ENCODE measurements around the gene CLDN24. TPM values are rescaled to one million over a fixed set of nuclear protein-coding genes. Genes with fewer than 3 reads are reported as not detected.

CLDN24 gene
- total and polyA plus RNA-seq, 4 donors, result 0.08 TPM; not detected in 3

DNA sequence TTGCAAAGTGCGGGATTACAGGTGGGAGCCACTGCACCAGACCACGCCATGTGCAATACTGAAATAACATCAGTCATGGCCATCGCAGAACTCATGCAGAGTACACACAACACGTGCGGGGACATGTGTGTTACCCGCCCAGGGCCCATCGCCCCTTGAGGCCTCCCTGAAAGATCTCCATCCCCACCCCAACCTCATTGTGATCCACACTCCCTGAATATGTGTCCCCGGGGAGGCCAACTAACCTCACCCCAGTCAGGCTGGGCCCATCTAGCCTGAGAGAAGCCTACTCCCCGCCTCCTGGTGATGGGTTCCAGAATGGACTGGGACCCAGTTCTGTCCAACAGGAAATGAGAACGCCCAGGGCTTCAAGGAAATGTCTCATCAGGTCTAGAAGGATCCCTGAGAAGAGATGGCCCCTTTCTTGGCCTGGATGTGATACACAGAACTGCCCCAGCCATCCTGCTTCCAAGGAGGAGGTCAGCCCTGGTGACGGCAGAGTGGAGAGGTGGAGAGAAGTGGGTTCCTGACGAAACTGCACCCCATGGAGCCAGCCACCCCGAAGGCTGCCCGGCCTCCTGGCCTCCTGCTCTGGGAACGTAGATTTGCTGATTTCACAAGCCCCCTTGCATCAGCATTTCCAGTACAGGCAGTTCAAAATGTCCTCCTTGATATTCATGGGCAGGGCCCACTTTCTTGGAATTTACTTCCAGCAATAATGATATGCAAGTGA is 22.5 kb upstream of the CLDN24 start:
- Histone ChIP-seq H3K4me3 (no peak overlapping the region), H3K27me3 (ENCODE audit: control insufficient read depth in 3 of 3, insufficient read depth in 3 of 3, low read length in 2 of 3) (no peaks in the 10 kb centered on the region), H3K9me3 (ENCODE audit: control insufficient read depth in 4 of 4, insufficient read depth in 3 of 4, low read length in 3 of 4) (peaks cover 0 to 1% (median 0%) of the 10 kb centered on the region in 4 donors), H3K9ac (ENCODE audit: insufficient read depth in 1 of 2, low read length in 2 of 2) (no peak overlapping the region), H3K36me3 (ENCODE audit: control insufficient read depth in 4 of 4, insufficient read depth in 4 of 4, low read length in 4 of 4) (no peaks in the 10 kb centered on the region), H3K4me1 (ENCODE audit: control insufficient read depth in 5 of 5, insufficient read depth in 5 of 5, low read length in 5 of 5) (peaks cover 0 to 6% (median 0%) of the 10 kb centered on the region in 5 donors), H3K27ac (ENCODE audit: low read depth in 1 of 2, low read length in 1 of 2) (no peak overlapping the region)
- WGBS, 2 donors, result 79 to 90% methylated on average over 15 of the region's 15 CpGs
- DNase-seq (peak in 1 of 3 donors; percentile 1), ATAC-seq (ENCODE audit: insufficient read depth, low FRiP score) (no peak)
- TF ChIP-seq, protein P1, sequence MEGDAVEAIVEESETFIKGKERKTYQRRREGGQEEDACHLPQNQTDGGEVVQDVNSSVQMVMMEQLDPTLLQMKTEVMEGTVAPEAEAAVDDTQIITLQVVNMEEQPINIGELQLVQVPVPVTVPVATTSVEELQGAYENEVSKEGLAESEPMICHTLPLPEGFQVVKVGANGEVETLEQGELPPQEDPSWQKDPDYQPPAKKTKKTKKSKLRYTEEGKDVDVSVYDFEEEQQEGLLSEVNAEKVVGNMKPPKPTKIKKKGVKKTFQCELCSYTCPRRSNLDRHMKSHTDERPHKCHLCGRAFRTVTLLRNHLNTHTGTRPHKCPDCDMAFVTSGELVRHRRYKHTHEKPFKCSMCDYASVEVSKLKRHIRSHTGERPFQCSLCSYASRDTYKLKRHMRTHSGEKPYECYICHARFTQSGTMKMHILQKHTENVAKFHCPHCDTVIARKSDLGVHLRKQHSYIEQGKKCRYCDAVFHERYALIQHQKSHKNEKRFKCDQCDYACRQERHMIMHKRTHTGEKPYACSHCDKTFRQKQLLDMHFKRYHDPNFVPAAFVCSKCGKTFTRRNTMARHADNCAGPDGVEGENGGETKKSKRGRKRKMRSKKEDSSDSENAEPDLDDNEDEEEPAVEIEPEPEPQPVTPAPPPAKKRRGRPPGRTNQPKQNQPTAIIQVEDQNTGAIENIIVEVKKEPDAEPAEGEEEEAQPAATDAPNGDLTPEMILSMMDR (IDR thresholded peaks at IDR 0.05; ENCODE audit: control extremely low read depth, extremely low read depth), result no peak

DNA sequence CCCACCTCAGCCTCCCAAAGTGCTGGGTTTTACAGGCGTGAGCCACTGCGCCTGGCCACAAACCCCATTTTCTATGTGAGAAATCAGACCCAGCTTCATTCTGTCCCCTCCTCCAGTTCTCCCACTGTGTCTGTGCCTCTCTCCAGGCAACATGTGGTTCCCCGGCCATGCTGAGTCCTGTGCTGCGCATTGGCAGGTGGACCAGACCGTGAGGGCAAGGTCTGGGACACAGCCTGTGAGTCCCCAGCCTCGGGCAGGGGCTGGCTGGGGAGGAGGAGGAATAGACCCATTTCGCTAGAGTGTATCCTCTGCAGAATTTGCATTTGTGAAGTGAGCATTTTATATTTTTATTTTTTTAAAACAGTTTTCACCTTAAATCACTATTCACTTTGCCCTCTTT is 21.5 kb upstream of the CLDN24 start:
- 96 to 98% methylated on average over 7 of the region's 7 CpGs for WGBS, 2 donors
- Histone ChIP-seq H3K27ac (ENCODE audit: low read depth in 1 of 2, low read length in 1 of 2) (no peak overlapping the region), H3K9ac (ENCODE audit: insufficient read depth in 1 of 2, low read length in 2 of 2) (no peak overlapping the region), H3K4me3 (no peak overlapping the region), H3K27me3 (ENCODE audit: control insufficient read depth in 3 of 3, insufficient read depth in 3 of 3, low read length in 2 of 3) (no peaks in the 10 kb centered on the region), H3K36me3 (ENCODE audit: control insufficient read depth in 4 of 4, insufficient read depth in 4 of 4, low read length in 4 of 4) (no peaks in the 10 kb centered on the region), H3K9me3 (ENCODE audit: control insufficient read depth in 4 of 4, insufficient read depth in 3 of 4, low read length in 3 of 4) (peaks cover 0 to 1% (median 0%) of the 10 kb centered on the region in 4 donors), H3K4me1 (ENCODE audit: control insufficient read depth in 5 of 5, insufficient read depth in 5 of 5, low read length in 5 of 5) (peaks cover 0 to 6% (median 0%) of the 10 kb centered on the region in 5 donors)
- ATAC-seq (ENCODE audit: insufficient read depth, low FRiP score) (no peak), DNase-seq (no peak)
- TF ChIP-seq, protein P1 (IDR thresholded peaks at IDR 0.05; ENCODE audit: control extremely low read depth, extremely low read depth), result no peak

GRCh38 chr4:183342541-183343533 is 20.6 kb upstream of the CLDN24 start:
- Histone ChIP-seq H3K36me3 (ENCODE audit: control insufficient read depth in 4 of 4, insufficient read depth in 4 of 4, low read length in 4 of 4) (no peaks in the 10 kb centered on the region), H3K9me3 (ENCODE audit: control insufficient read depth in 4 of 4, insufficient read depth in 3 of 4, low read length in 3 of 4) (no peaks in the 10 kb centered on the region), H3K27me3 (ENCODE audit: control insufficient read depth in 3 of 3, insufficient read depth in 3 of 3, low read length in 2 of 3) (no peaks in the 10 kb centered on the region), H3K27ac (ENCODE audit: low read depth in 1 of 2, low read length in 1 of 2) (no peak overlapping the region), H3K9ac (ENCODE audit: insufficient read depth in 1 of 2, low read length in 2 of 2) (no peak overlapping the region), H3K4me1 (ENCODE audit: control insufficient read depth in 5 of 5, insufficient read depth in 5 of 5, low read length in 5 of 5) (peaks cover 0 to 6% (median 0%) of the 10 kb centered on the region in 5 donors), H3K4me3 (no peak overlapping the region)
- DNase-seq (peak; percentile 34 to 66 (median 53)), ATAC-seq (ENCODE audit: insufficient read depth, low FRiP score) (no peak)
- WGBS, 2 donors, result 19 to 22% methylated on average over 39 to 40 of the region's 40 CpGs
- TF ChIP-seq, protein P1 (IDR thresholded peaks at IDR 0.05; ENCODE audit: control extremely low read depth, extremely low read depth), result no peak

Data from lung (tissue), 12 donors.